GM23338 (cell line): Measurements from ENCODE around the gene SAMHD1. TPM values are rescaled to one million over a fixed set of nuclear protein-coding genes. Genes with fewer than 3 reads are reported as not detected.

ENCODE experiments used
- ATAC-seq: fragments of 200-7000 bp; cut with Tn5 transposase; 3 replicates; pipeline ENCODE4 v1.9.1; 2020
- DNase-seq: peaks from one replicate; pipeline ENCODE4 v3.0.0-alpha.2; 2015; ENCODE audit warnings: low spot score
- H2AFZ ChIP-seq: fragments of 200-600 bp; sonication (generic); 2 replicates; pipeline ENCODE4 v1.8.0; 2016; ENCODE audit warnings: antibody characterized with exemption, mild to moderate bottlenecking, moderate library complexity
- H3F3A ChIP-seq: fragments of 200-600 bp; sonication (generic); replicated peaks from 2 replicates; pipeline ENCODE4 v1.8.0; 2017; ENCODE audit warnings: antibody characterized with exemption, mixed run types, low read depth
- H3K27ac ChIP-seq: fragments of 200-600 bp; sonication (generic); 2 replicates; pipeline ENCODE4 v1.6.1; 2016; ENCODE audit warnings: low read depth
- H3K27me3 ChIP-seq: fragments of 200-600 bp; sonication (generic); 2 replicates; pipeline ENCODE4 v1.8.0; 2016; ENCODE audit warnings: mild to moderate bottlenecking, mixed run types, moderate library complexity; ENCODE audit not compliant: insufficient read depth
- H3K36me3 ChIP-seq: fragments of 200-600 bp; sonication (generic); 2 replicates; pipeline ENCODE4 v1.8.0; 2016; ENCODE audit warnings: mild to moderate bottlenecking; ENCODE audit not compliant: insufficient read depth
- H3K4me1 ChIP-seq: fragments of 200-600 bp; sonication (generic); 2 replicates; pipeline ENCODE4 v1.8.0; 2016; ENCODE audit warnings: mild to moderate bottlenecking, moderate library complexity; ENCODE audit not compliant: insufficient read depth
- H3K4me2 ChIP-seq: fragments of 200-600 bp; sonication (generic); 2 replicates; pipeline ENCODE4 v1.7.1; 2017; ENCODE audit warnings: mixed run types
- H3K4me3 ChIP-seq: fragments of 200-600 bp; sonication (generic); 2 replicates; pipeline ENCODE4 v1.6.1; 2016; ENCODE audit warnings: mixed run types
- H3K79me2 ChIP-seq: fragments of 200-600 bp; sonication (generic); replicated peaks from 2 replicates; pipeline ENCODE4 v1.8.0; 2017; ENCODE audit warnings: mild to moderate bottlenecking; ENCODE audit not compliant: insufficient read depth
- H3K9me2 ChIP-seq: fragments of 200-600 bp; sonication (generic); 2 replicates; pipeline ENCODE4 v1.8.0; 2017; ENCODE audit not compliant: insufficient read depth
- H4K20me1 ChIP-seq: fragments of 200-600 bp; sonication (generic); replicated peaks from 2 replicates; pipeline ENCODE4 v1.8.0; 2017; ENCODE audit warnings: mild to moderate bottlenecking; ENCODE audit not compliant: insufficient read depth
- H3K27ac Mint-ChIP-seq: 2 replicates; pipeline ENCODE4 v1.8.0; 2020; ENCODE audit warnings: inconsistent platforms, mild to moderate bottlenecking, moderate library complexity, mixed read lengths
- H3K27me3 Mint-ChIP-seq: 3 replicates; pipeline ENCODE4 v1.8.0; 2022; ENCODE audit warnings: low read depth, mild to moderate bottlenecking, moderate library complexity, mixed read lengths, inconsistent platforms; ENCODE audit not compliant: insufficient read depth, poor library complexity
- H3K36me3 Mint-ChIP-seq: 3 replicates; pipeline ENCODE4 v1.8.0; 2021; ENCODE audit warnings: low read depth, mild to moderate bottlenecking, inconsistent platforms, moderate library complexity, mixed read lengths
- H3K4me1 Mint-ChIP-seq: 3 replicates; pipeline ENCODE4 v1.8.0; 2020; ENCODE audit warnings: mild to moderate bottlenecking, inconsistent platforms, mixed read lengths
- H3K4me3 Mint-ChIP-seq: 3 replicates; pipeline ENCODE4 v1.8.0; 2021; ENCODE audit warnings: moderate library complexity, mild to moderate bottlenecking, inconsistent platforms, mixed read lengths
- H3K9me3 Mint-ChIP-seq: 3 replicates; pipeline ENCODE4 v1.8.0; 2020; ENCODE audit warnings: moderate library complexity, mild to moderate bottlenecking, inconsistent platforms, mixed read lengths
- CREB1 ChIP-seq: fragments of 250-450 bp; sonication (Bioruptor Pico); IDR thresholded peaks from 2 replicates; pipeline ENCODE4 v1.5.0; 2020; ENCODE audit warnings: low read depth, mild to moderate bottlenecking, moderate library complexity
- CTCF ChIP-seq, 2 experiments: fragments of 200-600 bp in 1 of 2; sonication (generic) in 1 of 2; conservative IDR thresholded peaks; 2 replicates each; pipeline versions ENCODE4 v1.5.1 to v1.6.1; 2016 to 2017; ENCODE audit warnings: antibody characterized with exemption in 2 of 2, low read depth in 2 of 2, mild to moderate bottlenecking in 2 of 2, moderate library complexity in 1 of 2
- POLR2AphosphoS5 ChIP-seq: IDR thresholded peaks from 2 replicates; pipeline ENCODE4 v1.6.1; 2016; ENCODE audit warnings: antibody characterized with exemption, low read depth
- ZNF331 ChIP-seq: fragments of 250-450 bp; sonication (Bioruptor Pico); IDR thresholded peaks from 2 replicates; pipeline ENCODE4 v1.5.0; 2020; ENCODE audit warnings: low read depth, mild to moderate bottlenecking, moderate library complexity
- polyA plus RNA-seq: library from polyadenylated mRNA; unstranded; fragments of >200 nt; fragmentation: Nextera tagmentation; extraction: Ambion mirVana; gene quantifications from 2 replicates; pipeline ENCODE4 v1.2.1, GENCODE V29; 2016
- total RNA-seq: library from RNA; depleted of rRNA; stranded (reverse); fragments of >200 nt; shearing (Covaris generic); gene quantifications from 2 replicates; pipeline ENCODE4 v1.2.3, GENCODE V29; 2014
- TF ChIP-seq, protein P1 (sequence below): fragments of 250-450 bp; sonication (Bioruptor Pico); IDR thresholded peaks from 2 replicates; pipeline ENCODE4 v1.5.0; 2020; ENCODE audit warnings: mild to moderate bottlenecking, moderate library complexity

The SAMHD1 gene
- total and polyA plus RNA-seq, 2 experiments from 2014 or later = 21.9 to 45.4 TPM

GRCh38 chr20:36920334-36920730 lies 31.2 kb downstream of the SAMHD1 start (continued):
- TF ChIP-seq, protein P1, sequence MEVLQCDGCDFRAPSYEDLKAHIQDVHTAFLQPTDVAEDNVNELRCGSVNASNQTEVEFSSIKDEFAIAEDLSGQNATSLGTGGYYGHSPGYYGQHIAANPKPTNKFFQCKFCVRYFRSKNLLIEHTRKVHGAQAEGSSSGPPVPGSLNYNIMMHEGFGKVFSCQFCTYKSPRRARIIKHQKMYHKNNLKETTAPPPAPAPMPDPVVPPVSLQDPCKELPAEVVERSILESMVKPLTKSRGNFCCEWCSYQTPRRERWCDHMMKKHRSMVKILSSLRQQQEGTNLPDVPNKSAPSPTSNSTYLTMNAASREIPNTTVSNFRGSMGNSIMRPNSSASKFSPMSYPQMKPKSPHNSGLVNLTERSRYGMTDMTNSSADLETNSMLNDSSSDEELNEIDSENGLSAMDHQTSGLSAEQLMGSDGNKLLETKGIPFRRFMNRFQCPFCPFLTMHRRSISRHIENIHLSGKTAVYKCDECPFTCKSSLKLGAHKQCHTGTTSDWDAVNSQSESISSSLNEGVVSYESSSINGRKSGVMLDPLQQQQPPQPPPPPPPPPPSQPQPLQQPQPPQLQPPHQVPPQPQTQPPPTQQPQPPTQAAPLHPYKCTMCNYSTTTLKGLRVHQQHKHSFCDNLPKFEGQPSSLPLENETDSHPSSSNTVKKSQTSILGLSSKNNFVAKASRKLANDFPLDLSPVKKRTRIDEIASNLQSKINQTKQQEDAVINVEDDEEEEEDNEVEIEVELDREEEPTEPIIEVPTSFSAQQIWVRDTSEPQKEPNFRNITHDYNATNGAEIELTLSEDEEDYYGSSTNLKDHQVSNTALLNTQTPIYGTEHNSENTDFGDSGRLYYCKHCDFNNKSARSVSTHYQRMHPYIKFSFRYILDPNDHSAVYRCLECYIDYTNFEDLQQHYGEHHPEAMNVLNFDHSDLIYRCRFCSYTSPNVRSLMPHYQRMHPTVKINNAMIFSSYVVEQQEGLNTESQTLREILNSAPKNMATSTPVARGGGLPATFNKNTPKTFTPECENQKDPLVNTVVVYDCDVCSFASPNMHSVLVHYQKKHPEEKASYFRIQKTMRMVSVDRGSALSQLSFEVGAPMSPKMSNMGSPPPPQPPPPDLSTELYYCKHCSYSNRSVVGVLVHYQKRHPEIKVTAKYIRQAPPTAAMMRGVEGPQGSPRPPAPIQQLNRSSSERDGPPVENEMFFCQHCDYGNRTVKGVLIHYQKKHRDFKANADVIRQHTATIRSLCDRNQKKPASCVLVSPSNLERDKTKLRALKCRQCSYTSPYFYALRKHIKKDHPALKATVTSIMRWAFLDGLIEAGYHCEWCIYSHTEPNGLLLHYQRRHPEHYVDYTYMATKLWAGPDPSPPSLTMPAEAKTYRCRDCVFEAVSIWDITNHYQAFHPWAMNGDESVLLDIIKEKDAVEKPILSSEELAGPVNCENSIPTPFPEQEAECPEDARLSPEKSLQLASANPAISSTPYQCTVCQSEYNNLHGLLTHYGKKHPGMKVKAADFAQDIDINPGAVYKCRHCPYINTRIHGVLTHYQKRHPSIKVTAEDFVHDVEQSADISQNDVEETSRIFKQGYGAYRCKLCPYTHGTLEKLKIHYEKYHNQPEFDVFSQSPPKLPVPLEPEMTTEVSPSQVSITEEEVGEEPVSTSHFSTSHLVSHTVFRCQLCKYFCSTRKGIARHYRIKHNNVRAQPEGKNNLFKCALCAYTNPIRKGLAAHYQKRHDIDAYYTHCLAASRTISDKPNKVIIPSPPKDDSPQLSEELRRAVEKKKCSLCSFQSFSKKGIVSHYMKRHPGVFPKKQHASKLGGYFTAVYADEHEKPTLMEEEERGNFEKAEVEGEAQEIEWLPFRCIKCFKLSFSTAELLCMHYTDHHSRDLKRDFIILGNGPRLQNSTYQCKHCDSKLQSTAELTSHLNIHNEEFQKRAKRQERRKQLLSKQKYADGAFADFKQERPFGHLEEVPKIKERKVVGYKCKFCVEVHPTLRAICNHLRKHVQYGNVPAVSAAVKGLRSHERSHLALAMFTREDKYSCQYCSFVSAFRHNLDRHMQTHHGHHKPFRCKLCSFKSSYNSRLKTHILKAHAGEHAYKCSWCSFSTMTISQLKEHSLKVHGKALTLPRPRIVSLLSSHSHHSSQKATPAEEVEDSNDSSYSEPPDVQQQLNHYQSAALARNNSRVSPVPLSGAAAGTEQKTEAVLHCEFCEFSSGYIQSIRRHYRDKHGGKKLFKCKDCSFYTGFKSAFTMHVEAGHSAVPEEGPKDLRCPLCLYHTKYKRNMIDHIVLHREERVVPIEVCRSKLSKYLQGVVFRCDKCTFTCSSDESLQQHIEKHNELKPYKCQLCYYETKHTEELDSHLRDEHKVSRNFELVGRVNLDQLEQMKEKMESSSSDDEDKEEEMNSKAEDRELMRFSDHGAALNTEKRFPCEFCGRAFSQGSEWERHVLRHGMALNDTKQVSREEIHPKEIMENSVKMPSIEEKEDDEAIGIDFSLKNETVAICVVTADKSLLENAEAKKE (CRISPR knock-in tag) = no peak

DNA sequence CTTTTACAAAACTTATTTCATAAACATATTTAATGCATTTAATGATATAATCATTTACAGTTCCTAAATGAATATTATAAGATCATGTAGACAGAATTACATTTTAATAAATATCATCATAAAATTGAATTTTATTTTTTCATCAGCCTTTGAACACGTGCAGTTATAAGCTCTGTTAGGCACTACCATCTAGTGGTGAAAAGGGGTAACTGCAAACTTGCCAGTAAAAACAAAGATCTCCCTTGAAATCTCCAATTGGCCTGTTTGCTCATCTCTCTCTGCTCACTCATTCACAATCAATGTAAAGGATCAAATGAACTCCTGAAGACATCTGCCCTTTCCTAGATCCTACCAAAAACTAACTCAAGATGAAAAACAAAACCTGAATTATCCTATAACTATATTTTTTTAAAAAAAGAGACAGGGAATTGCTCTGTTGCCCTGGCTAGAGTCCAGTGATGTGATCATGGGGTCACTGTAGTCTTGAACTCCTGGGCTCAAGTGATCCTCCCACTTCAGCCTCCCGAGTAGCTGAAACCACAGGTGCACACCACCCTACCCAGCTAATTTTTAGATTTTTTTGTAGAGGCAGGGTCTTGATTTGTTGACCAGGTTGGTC lies 31.7 kb downstream of the SAMHD1 start:
- no peaks in the 10 kb centered on the region for H4K20me1 ChIP-seq
- TF ChIP-seq CTCF (conservative IDR thresholded peaks at IDR 0.05; ENCODE audit: low read depth in 2 of 2) = peak; percentile 76 to 83
- TF ChIP-seq POLR2AphosphoS5 = no peak
- TF ChIP-seq ZNF331 = no peak
- TF ChIP-seq CREB1 (CRISPR knock-in tag) = 0 out of 2 replicates have a peak, but pooled peaks have one; percentile 8
- H3K27me3 ChIP-seq = no peaks in the 10 kb centered on the region
- Mint-ChIP-seq H3K27me3 (no peaks in the 10 kb centered on the region), H3K9me3 (no peaks in the 10 kb centered on the region), H3K27ac (peak overlapping the region; percentile 19; the same call in 1 of the 2 replicates), H3K4me3 (no peak overlapping the region), H3K36me3 (peaks cover 8% of the 10 kb centered on the region; the same call in 2 of the 3 replicates), H3K4me1 (peaks cover 10% of the 10 kb centered on the region)
- DNase-seq = peak; percentile 73
- H3K4me2 ChIP-seq = no peak overlapping the region
- 0 out of 2 replicates have a peak, but pooled peaks cover 5% of the 10 kb centered on the region for H3K4me1 ChIP-seq
- ATAC-seq = peak; percentile 67
- H3K4me3 ChIP-seq = no peak overlapping the region
- H2AFZ ChIP-seq = no peak overlapping the region
- H3F3A ChIP-seq = no peaks in the 10 kb centered on the region
- H3K9me2 ChIP-seq = no peaks in the 10 kb centered on the region
- no peaks in the 10 kb centered on the region for H3K79me2 ChIP-seq
- H3K36me3 ChIP-seq = no peaks in the 10 kb centered on the region
- H3K27ac ChIP-seq = no peak overlapping the region
